ENCODE results near the gene ACOT13.
"Not testable (repeated sequence)": the region's sequence is repeated elsewhere in the genome, so short reads cannot be mapped to it uniquely, and the experiment has no call there.

DNA sequence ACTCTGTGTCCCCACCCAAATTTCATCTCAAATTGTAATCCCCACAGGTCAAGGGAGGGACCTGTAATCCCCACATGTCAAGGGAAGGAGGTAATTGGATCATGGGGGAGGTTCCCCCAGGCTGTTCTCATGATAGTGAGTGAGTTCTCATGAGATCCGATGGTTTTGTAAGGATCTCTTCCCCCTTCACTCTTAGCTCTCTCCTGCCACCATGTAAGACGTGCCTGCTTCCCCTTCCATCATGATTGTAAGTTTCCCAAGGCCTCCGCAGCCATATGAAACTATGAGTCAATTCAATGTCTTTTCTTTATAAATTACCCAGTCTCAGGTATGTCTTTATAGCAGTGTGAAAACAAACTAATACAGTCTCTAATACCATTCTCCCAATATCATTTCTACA is 84.0 kb downstream of the ACOT13 start:
- TF ChIP-seq YY1 (IDR thresholded peaks at IDR 0.05; ENCODE audit: low read depth); RAD21 (IDR thresholded peaks at IDR 0.05; ENCODE audit: low read length); RFX5 (IDR thresholded peaks at IDR 0.05; ENCODE audit: low read length); POLR2AphosphoS5 (IDR thresholded peaks at IDR 0.05; ENCODE audit: low read depth, low read length); SIN3A (IDR thresholded peaks at IDR 0.05; ENCODE audit: borderline replicate concordance, low read depth, low read length); RXRA (IDR thresholded peaks at IDR 0.05; ENCODE audit: borderline replicate concordance, low read depth): not testable (repeated sequence)
- TF ChIP-seq, protein P1, sequence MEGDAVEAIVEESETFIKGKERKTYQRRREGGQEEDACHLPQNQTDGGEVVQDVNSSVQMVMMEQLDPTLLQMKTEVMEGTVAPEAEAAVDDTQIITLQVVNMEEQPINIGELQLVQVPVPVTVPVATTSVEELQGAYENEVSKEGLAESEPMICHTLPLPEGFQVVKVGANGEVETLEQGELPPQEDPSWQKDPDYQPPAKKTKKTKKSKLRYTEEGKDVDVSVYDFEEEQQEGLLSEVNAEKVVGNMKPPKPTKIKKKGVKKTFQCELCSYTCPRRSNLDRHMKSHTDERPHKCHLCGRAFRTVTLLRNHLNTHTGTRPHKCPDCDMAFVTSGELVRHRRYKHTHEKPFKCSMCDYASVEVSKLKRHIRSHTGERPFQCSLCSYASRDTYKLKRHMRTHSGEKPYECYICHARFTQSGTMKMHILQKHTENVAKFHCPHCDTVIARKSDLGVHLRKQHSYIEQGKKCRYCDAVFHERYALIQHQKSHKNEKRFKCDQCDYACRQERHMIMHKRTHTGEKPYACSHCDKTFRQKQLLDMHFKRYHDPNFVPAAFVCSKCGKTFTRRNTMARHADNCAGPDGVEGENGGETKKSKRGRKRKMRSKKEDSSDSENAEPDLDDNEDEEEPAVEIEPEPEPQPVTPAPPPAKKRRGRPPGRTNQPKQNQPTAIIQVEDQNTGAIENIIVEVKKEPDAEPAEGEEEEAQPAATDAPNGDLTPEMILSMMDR (IDR thresholded peaks at IDR 0.05), result not testable (repeated sequence)
- TF ChIP-seq, protein P2, sequence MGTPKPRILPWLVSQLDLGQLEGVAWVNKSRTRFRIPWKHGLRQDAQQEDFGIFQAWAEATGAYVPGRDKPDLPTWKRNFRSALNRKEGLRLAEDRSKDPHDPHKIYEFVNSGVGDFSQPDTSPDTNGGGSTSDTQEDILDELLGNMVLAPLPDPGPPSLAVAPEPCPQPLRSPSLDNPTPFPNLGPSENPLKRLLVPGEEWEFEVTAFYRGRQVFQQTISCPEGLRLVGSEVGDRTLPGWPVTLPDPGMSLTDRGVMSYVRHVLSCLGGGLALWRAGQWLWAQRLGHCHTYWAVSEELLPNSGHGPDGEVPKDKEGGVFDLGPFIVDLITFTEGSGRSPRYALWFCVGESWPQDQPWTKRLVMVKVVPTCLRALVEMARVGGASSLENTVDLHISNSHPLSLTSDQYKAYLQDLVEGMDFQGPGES (IDR thresholded peaks at IDR 0.05; ENCODE audit: low read depth, low read length), result not testable (repeated sequence)
- TF ChIP-seq, protein P3, sequence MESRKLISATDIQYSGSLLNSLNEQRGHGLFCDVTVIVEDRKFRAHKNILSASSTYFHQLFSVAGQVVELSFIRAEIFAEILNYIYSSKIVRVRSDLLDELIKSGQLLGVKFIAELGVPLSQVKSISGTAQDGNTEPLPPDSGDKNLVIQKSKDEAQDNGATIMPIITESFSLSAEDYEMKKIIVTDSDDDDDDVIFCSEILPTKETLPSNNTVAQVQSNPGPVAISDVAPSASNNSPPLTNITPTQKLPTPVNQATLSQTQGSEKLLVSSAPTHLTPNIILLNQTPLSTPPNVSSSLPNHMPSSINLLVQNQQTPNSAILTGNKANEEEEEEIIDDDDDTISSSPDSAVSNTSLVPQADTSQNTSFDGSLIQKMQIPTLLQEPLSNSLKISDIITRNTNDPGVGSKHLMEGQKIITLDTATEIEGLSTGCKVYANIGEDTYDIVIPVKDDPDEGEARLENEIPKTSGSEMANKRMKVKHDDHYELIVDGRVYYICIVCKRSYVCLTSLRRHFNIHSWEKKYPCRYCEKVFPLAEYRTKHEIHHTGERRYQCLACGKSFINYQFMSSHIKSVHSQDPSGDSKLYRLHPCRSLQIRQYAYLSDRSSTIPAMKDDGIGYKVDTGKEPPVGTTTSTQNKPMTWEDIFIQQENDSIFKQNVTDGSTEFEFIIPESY (IDR thresholded peaks at IDR 0.05; ENCODE audit: borderline replicate concordance, low read depth), result not testable (repeated sequence)

All from SK-N-SH (cell line).